OCI-LY7 (cell line): Measurements from ENCODE around the gene IER5. TPM values are rescaled to one million over a fixed set of nuclear protein-coding genes. Genes with fewer than 3 reads are reported as not detected.
A peak's percentile ranks its signal among the peaks of the same experiment; 100 is the strongest.

ENCODE experiments used
- BruUV-seq: library from RNA; stranded (reverse); fragments of 400-500 nt; replicated peaks from 2 replicates; lab custom pipeline; 2021; lab: Mats Ljungman, UMichigan
- CTCF ChIA-PET: fragments of 300-600 bp; sonication (Branson Sonifier 250); formaldehyde crosslinking; loops from one replicate; lab custom pipeline; 2022; ENCODE audit warnings: antibody characterized with exemption; ENCODE audit not compliant: unreplicated experiment; lab: Charles Lee
- POLR2A ChIA-PET: fragments of 300-600 bp; sonication (Branson Sonifier 250); formaldehyde crosslinking; loops from one replicate; lab custom pipeline; 2022; ENCODE audit warnings: antibody characterized with exemption; lab: Charles Lee
- DNase-seq: peaks from one replicate; pipeline ENCODE4 v3.0.0-alpha.2; 2015; ENCODE audit warnings: low spot score
- H2AFZ ChIP-seq: fragments of 200-600 bp; sonication (generic), shearing (Covaris generic); 2 replicates; pipeline ENCODE4 v1.6.1; 2014; ENCODE audit warnings: mild to moderate bottlenecking, antibody characterized with exemption, low read length, moderate library complexity
- H3K27ac ChIP-seq: fragments of 200-600 bp; sonication (generic); 2 replicates; pipeline ENCODE4 v1.5.1; 2014; ENCODE audit warnings: mixed run types, low read depth, mild to moderate bottlenecking, moderate library complexity, low read length, inconsistent platforms; ENCODE audit not compliant: poor library complexity, severe bottlenecking
- H3K36me3 ChIP-seq: fragments of 200-600 bp; sonication (generic); 2 replicates; pipeline ENCODE4 v1.6.1; 2014; ENCODE audit warnings: mild to moderate bottlenecking, antibody characterized with exemption, low read length, moderate library complexity, mixed read lengths; ENCODE audit not compliant: insufficient read depth
- H3K4me1 ChIP-seq: fragments of 200-600 bp; sonication (generic); 2 replicates; pipeline ENCODE4 v1.5.1; 2014; ENCODE audit warnings: mild to moderate bottlenecking, low read length; ENCODE audit not compliant: insufficient read depth, poor library complexity, severe bottlenecking
- H3K4me2 ChIP-seq: fragments of 200-600 bp; sonication (generic); 2 replicates; pipeline ENCODE4 v1.6.1; 2014; ENCODE audit warnings: mild to moderate bottlenecking, low read length
- H3K4me3 ChIP-seq: fragments of 200-600 bp; sonication (generic); 2 replicates; pipeline ENCODE4 v1.5.1; 2014; ENCODE audit warnings: mild to moderate bottlenecking, low read depth, low read length; ENCODE audit not compliant: poor library complexity, severe bottlenecking
- H3K79me2 ChIP-seq: fragments of 200-600 bp; sonication (generic); 2 replicates; pipeline ENCODE4 v1.6.1; 2016; ENCODE audit warnings: low read depth, mild to moderate bottlenecking, low read length, moderate library complexity, mixed read lengths; ENCODE audit not compliant: insufficient read depth
- H3K9me2 ChIP-seq: fragments of 200-600 bp; sonication (generic); 2 replicates; pipeline ENCODE4 v1.6.1; 2016; ENCODE audit warnings: mild to moderate bottlenecking, low read length, mixed read lengths; ENCODE audit not compliant: insufficient read depth
- H3K9me3 ChIP-seq: fragments of 200-600 bp; sonication (generic); 2 replicates; pipeline ENCODE4 v1.6.1; 2014; ENCODE audit warnings: mild to moderate bottlenecking, mixed run types, low read length, mixed read lengths
- H4K20me1 ChIP-seq: fragments of 200-600 bp; sonication (generic); 2 replicates; pipeline ENCODE4 v1.6.1; 2014; ENCODE audit warnings: mild to moderate bottlenecking, antibody characterized with exemption, low read length, moderate library complexity, mixed read lengths; ENCODE audit not compliant: insufficient read depth
- CTCF ChIP-seq: fragments of 200-600 bp; sonication (generic); conservative IDR thresholded peaks from 2 replicates; pipeline ENCODE4 v1.5.1; 2014; ENCODE audit warnings: mild to moderate bottlenecking, antibody characterized with exemption, low read length, moderate library complexity, mixed read lengths
- EZH2phosphoT487 ChIP-seq: fragments of 200-600 bp; sonication (generic); IDR thresholded peaks from 2 replicates; pipeline ENCODE4 v1.6.1; 2018; ENCODE audit warnings: low read depth, borderline replicate concordance, mild to moderate bottlenecking, mixed run types, antibody characterized with exemption, low read length, moderate library complexity, mixed read lengths
- intact Hi-C: fragments of 100-400 bp; cut with micrococcal nuclease; formaldehyde crosslinking; loops from one replicate; pipeline ENCODE4 v1.10.0; 2022; ENCODE audit not compliant: unreplicated experiment
- total RNA-seq, 2 experiments: library from RNA; depleted of rRNA in 1 of 2; stranded (reverse); fragments of >200 nt in 1 of 2; shearing (Covaris generic) in 1 of 2; gene quantifications; 2 replicates each; pipeline ENCODE4 v1.2.3, GENCODE V29; 2014 to 2022

Gene IER5
- total RNA-seq, 2 experiments from 2014 or later, result 7.2 to 14.3 TPM

DNA sequence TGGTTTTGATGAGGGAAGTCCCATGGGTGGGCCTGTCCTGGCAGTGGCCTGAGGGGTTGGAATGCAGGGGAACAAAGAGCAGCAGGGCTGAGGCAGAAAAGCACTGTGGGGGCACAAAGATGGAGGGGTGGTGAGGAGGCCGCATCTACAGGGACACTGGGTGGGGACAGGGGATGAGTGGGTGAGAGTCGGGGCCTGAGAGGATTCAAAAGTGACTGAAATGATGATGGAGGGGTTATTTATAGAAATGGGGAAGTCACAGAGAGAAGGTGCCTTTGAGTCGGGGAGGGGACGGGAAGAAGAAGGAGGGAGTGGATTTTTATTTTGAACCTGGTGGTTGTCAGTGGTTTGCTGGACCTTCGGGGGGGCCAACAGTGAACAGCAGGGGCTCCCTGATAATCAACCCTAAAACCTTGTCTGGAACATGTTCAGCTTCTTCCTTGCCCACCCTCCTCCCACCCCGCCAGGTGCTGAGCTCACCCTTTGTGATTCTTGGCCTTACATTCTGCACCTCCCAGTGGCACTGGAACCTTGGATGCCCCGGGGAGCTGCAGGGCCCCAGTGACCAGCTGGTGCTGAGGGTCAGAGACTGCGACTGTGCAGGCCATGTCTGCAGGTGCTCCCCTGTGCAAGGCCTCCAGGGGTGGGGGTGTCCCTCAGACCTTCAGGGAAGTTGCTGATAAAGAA lies 42.9 kb downstream of the IER5 start:
- TF ChIP-seq CTCF (no peak), EZH2phosphoT487 (no peak)
- BruUV-seq, result no TSS peak
- no peak overlapping the region for H3K4me3 ChIP-seq
- no peak overlapping the region for H2AFZ ChIP-seq
- H3K4me2 ChIP-seq, result peak overlapping the region; percentile 50
- peaks cover 6% of the 10 kb centered on the region; the same call in 1 of the 2 replicates for H4K20me1 ChIP-seq
- H3K27ac ChIP-seq, result no peak overlapping the region
- ChIA-PET POLR2A (interaction anchor here (0.9 kb wide), 1 partner anchor 20 kb away, joined by 4 read pairs; no protein-coding TSS in a partner anchor), CTCF (interaction anchor here (0.5 to 0.9 kb wide), 6 partner anchors 10 to 373 kb away, joined by 3 to 7 read pairs (median 4); no protein-coding TSS in a partner anchor)
- H3K4me1 ChIP-seq, result peaks cover 65% of the 10 kb centered on the region
- peak; percentile 52 for DNase-seq
- H3K9me2 ChIP-seq, result no peaks in the 10 kb centered on the region
- H3K9me3 ChIP-seq, result no peaks in the 10 kb centered on the region
- intact Hi-C loops, result no loop called here
- H3K36me3 ChIP-seq, result no peaks in the 10 kb centered on the region
- no peaks in the 10 kb centered on the region for H3K79me2 ChIP-seq

- no TSS peak for BruUV-seq
- intact Hi-C loops, result no loop called here
- TF ChIP-seq CTCF (no peak), EZH2phosphoT487 (no peak)
- Histone ChIP-seq H3K4me2 (no peak overlapping the region), H4K20me1 (peaks cover 2% of the 10 kb centered on the region; the same call in 1 of the 2 replicates), H2AFZ (no peak overlapping the region), H3K9me3 (no peaks in the 10 kb centered on the region), H3K4me1 (peaks cover 62% of the 10 kb centered on the region), H3K27ac (no peak overlapping the region), H3K79me2 (no peaks in the 10 kb centered on the region), H3K9me2 (no peaks in the 10 kb centered on the region), H3K4me3 (no peak overlapping the region), H3K36me3 (no peaks in the 10 kb centered on the region)
- no peak for DNase-seq
- POLR2A ChIA-PET, result interaction anchor here (0.6 to 0.8 kb wide), 2 partner anchors 28 to 42 kb away, joined by 3 read pairs; no protein-coding TSS in a partner anchor
- CTCF ChIA-PET, result interaction anchor here (0.9 kb wide), 1 partner anchor 28 kb away, joined by 3 read pairs; no protein-coding TSS in a partner anchor
Observed at GRCh38 chr1:181133441-181133951, 45.0 kb downstream of the IER5 start.
